Retinal pigment epithelial cell (primary cell): ENCODE measurements around the gene APP.

ENCODE experiments used
- DNase-seq: peaks from one replicate; pipeline ENCODE4 v3.0.0-alpha.2; 2010; ENCODE audit warnings: low read depth
- H3K4me3 ChIP-seq: 2 replicates; pipeline ENCODE4 v1.5.1; 2011; ENCODE audit warnings: mild to moderate bottlenecking, low read length, control low read depth, moderate library complexity
- CTCF ChIP-seq: conservative IDR thresholded peaks from 2 replicates; pipeline ENCODE4 v1.5.1; 2011; ENCODE audit warnings: low read depth, low read length, control low read depth, inconsistent platforms

APP gene

GRCh38 chr21:26170471-26171257 is at the start of gene APP:
APP (minus strand) TSS chr21:26170770; CDS start chr21:26170620, 150 bp downstream.
- peak; percentile 61 for TF ChIP-seq CTCF
- H3K4me3 ChIP-seq = peak within 1 kb of the TSS; percentile 90
- DNase-seq = no peak

GRCh38 chr21:26212220-26212619 is 41.6 kb upstream of the APP start:
- no peak for TF ChIP-seq CTCF
- no peak overlapping the region for H3K4me3 ChIP-seq
- DNase-seq = no peak

GRCh38 chr21:26210614-26211013 is 40.0 kb upstream of the APP start:
- H3K4me3 ChIP-seq = no peak overlapping the region
- no peak for TF ChIP-seq CTCF
- no peak for DNase-seq

- no peak for TF ChIP-seq CTCF
These were observed 36.5 kb upstream of the APP start for GRCh38 chr21:26207021-26207420.

GRCh38 chr21:26199456-26199855 is 28.9 kb upstream of the APP start:
- no peak for TF ChIP-seq CTCF
- no peak overlapping the region for H3K4me3 ChIP-seq
- DNase-seq = peak; percentile 34

More at GRCh38 chr21:26207021-26207420, 36.5 kb upstream of the APP start:
- H3K4me3 ChIP-seq = no peak overlapping the region
- no peak for DNase-seq

GRCh38 chr21:26195708-26196107 is 25.1 kb upstream of the APP start:
- DNase-seq = no peak
- TF ChIP-seq CTCF = no peak
- no peak overlapping the region for H3K4me3 ChIP-seq

- no peak for TF ChIP-seq CTCF
- no peak for DNase-seq
- H3K4me3 ChIP-seq = no peak overlapping the region
These were observed 24.3 kb upstream of the APP start for GRCh38 chr21:26194811-26195251.
